Measurements from ENCODE around the gene TBX10.
"Not testable (repeated sequence)": the region's sequence is repeated elsewhere in the genome, so short reads cannot be mapped to it uniquely, and the experiment has no call there.

DNA sequence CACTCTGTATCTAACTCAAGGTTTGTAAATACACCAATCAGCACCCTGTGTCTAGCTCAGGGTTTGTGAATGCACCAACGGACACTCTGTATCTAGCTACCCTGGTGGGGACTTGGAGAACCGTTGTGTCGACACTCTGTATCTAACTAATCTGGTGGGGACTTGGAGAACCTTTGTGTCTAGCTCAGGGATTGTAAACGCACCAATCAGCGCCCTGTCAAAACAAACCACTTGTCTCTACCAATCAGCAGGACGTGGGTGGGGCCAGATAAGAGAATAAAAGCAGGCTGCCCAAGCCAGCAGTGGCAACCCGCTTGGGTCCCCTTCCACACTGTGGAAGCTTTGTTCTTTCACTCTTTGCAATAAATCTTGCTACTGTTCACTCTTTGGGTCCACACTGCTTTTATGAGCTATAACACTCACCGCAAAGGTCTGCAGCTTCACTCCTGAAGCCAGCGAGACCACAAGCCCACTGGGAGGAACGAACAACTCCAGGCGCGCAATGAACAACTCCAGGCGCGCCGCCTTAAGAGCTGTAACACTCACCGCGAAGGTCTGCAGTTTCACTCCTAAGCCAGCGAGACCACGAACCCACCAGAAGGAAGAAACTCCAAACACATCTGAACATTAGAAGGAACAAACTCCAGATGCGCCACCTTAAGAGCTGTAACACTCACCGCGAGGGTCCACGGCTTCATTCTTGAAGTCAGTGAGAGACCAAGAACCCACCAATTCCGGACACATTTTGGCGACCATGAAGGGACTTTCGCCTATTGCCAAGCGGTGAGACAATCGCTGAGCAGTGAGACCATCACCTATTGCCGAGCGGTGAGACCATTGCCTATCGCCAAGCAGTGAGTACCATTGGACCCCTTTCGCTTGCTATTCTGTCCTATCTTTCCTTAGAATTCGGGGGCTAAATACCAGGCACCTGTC is 19.6 kb downstream of the TBX10 start:
- not testable (repeated sequence) for TF ChIP-seq CTCF (IDR thresholded peaks at IDR 0.05 in 2 of 3, conservative IDR thresholded peaks at IDR 0.05 in 1 of 3; ENCODE audit: borderline replicate concordance in 1 of 3, insufficient read depth in 1 of 3, low read depth in 2 of 3, low read length in 2 of 3); POLR2AphosphoS5 (IDR thresholded peaks at IDR 0.05; ENCODE audit: low read depth, low read length); ZFX (IDR thresholded peaks at IDR 0.05); JUND (IDR thresholded peaks at IDR 0.05)
- TF ChIP-seq, protein P1, sequence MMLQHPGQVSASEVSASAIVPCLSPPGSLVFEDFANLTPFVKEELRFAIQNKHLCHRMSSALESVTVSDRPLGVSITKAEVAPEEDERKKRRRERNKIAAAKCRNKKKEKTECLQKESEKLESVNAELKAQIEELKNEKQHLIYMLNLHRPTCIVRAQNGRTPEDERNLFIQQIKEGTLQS (IDR thresholded peaks at IDR 0.05): not testable (repeated sequence)

Data from HCT116 (cell line).